Measurements from ENCODE around the gene GAL.

GAL gene

DNA sequence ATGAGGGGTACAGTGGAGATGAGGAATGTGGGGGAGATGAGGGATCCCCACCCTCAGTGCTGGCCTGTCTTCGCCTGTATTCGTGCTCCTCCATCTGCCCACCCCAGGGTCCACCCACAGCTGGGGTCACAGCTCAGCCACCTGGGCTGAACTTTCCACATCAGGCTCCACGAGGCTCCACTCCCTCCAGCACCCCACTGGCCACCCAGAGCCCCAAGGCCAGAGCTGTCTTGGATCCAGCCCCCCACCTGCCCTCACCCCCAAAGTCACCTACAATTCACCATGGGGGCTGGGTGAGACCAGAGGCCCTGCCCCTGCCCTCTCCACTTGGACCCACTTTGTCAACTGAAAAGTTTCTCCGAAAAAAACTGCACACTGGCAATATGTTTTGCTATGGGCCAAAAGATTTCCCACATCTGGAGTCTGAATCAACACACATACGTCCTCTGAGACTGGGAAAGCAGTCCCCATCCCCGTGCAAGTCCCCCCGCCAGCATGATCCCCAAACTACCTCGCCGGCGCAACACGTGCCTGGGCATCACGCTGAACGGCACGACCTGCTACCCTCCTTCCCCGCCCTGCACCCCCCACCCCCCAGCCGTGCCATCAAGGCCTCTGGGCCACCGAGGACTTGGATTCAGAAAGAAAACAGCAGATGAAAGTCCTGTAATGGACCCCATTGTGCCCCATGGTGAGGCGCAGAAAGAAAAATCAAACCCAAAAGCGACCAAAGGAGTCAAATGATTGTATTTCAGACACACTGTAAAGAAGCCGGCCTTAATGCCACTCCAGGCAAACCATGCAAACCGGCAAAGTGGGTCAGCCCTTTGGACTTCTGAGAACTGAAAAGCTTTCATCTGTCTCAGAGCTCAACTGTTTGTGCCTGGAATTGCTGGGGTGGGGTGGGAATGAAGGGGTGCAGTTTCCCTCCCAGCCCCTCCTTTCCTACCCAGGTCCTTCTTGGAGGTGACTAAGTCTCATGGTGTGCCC is 16.5 kb upstream of the GAL start:
- peak; percentile 32 for DNase-seq (ENCODE audit: low spot score)
- no peaks in the 10 kb centered on the region for H3K9me3 ChIP-seq (ENCODE audit: severe bottlenecking)

DNA sequence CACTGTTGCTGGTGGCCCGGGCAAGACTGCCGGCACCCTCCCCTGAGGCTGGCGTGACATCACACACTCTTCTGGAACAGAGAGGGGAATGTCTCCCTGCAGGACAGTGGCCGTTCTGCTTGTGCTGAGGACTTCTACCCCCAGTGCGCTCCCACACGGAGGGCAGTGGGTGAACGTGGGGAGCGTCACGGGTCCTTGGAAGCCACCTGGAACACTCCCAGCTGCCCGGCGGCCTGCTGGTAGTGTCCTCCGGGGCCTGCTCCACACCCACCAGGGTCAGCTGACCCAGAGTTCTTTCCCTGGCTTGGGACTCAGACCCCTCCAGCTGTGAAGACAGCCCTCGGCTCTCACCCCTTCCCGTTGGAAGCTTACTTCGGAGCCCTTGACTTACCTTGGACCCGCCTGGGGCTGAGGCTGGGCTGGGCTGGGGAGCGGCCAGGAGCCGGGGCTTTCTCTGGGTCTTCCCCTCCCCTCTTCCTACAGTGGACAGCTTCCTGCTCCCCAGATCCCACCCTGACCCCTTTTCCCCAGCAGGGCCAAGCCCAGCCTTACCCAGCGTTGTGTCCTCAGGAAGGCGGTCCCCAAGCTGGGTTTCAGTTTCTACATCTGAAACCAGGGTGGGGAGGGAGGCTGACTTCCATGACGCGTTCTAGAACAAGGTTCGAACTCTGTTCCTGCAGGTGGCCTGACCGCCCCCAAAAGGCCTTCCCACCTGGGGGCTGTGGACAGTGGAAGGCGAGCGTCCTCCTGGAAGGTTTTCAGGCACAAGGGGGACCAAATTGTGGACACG is 14.8 kb upstream of the GAL start:
- no peaks in the 10 kb centered on the region for H3K9me3 ChIP-seq (ENCODE audit: severe bottlenecking)
- TF ChIP-seq, protein P1, sequence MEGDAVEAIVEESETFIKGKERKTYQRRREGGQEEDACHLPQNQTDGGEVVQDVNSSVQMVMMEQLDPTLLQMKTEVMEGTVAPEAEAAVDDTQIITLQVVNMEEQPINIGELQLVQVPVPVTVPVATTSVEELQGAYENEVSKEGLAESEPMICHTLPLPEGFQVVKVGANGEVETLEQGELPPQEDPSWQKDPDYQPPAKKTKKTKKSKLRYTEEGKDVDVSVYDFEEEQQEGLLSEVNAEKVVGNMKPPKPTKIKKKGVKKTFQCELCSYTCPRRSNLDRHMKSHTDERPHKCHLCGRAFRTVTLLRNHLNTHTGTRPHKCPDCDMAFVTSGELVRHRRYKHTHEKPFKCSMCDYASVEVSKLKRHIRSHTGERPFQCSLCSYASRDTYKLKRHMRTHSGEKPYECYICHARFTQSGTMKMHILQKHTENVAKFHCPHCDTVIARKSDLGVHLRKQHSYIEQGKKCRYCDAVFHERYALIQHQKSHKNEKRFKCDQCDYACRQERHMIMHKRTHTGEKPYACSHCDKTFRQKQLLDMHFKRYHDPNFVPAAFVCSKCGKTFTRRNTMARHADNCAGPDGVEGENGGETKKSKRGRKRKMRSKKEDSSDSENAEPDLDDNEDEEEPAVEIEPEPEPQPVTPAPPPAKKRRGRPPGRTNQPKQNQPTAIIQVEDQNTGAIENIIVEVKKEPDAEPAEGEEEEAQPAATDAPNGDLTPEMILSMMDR (IDR thresholded peaks at IDR 0.05; ENCODE audit: poor library complexity, severe bottlenecking), result no peak
- no peaks in the 10 kb centered on the region for H3K4me1 ChIP-seq (ENCODE audit: insufficient read depth, poor library complexity, severe bottlenecking)
- H3K36me3 ChIP-seq (ENCODE audit: low read depth), result no peaks in the 10 kb centered on the region
- H3K27me3 ChIP-seq (ENCODE audit: insufficient read depth, poor library complexity, severe bottlenecking), result no peaks in the 10 kb centered on the region
- H3K27ac ChIP-seq (ENCODE audit: poor library complexity, severe bottlenecking), result no peak overlapping the region
- peak; percentile 40 for DNase-seq (ENCODE audit: low spot score)
- ATAC-seq (ENCODE audit: low read depth), result no peak
- no peak overlapping the region for H3K4me3 ChIP-seq (ENCODE audit: severe bottlenecking)

More for the DNA sequence above, 16.5 kb upstream of the GAL start:
- TF ChIP-seq, protein P1 (IDR thresholded peaks at IDR 0.05; ENCODE audit: poor library complexity, severe bottlenecking), result no peak
- ATAC-seq (ENCODE audit: low read depth), result peak; percentile 35; the same call in 1 of the 3 replicates
- H3K4me1 ChIP-seq (ENCODE audit: insufficient read depth, poor library complexity, severe bottlenecking), result no peaks in the 10 kb centered on the region
- no peaks in the 10 kb centered on the region for H3K27me3 ChIP-seq (ENCODE audit: insufficient read depth, poor library complexity, severe bottlenecking)
- no peaks in the 10 kb centered on the region for H3K36me3 ChIP-seq (ENCODE audit: low read depth)
- H3K4me3 ChIP-seq (ENCODE audit: severe bottlenecking), result no peak overlapping the region
- H3K27ac ChIP-seq (ENCODE audit: poor library complexity, severe bottlenecking), result no peak overlapping the region

DNA sequence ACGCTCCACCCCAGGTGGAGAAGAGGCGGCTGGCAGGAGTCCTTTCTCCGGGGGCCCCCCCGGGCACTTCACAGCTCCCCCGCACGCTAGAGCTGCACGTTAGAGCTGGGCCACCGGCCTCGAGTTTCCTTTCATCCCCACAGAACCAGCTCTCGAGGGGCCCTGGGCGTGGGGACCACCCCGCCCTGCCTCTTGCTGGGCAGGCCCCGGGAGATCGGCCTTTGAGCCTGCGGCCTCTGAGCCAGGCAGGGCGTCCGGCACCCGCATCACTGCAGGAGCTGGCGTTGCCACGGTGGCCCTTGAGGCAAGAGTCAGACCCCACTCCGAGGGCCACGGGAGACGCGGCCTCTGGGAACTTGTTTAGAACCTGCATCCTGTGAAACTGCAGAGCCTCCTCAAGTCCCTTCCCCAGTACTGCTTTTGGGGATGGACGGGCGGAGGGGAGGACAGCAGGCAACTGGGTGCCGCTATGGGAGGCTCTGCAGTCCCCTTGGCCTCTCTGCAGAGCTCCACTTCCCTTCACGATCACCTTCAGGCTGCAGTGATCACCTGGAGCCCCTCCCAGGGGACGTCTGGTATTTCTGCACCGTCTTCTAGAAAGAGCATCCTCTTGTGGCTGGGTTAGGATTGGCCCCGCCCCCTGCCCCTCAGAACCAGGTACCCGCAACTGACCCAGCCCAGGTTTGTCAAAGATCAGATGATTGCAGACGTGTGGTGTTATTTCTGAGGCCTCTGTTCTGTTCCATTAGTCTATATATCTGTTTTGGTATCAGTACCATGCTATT is 13.9 kb upstream of the GAL start:
- H3K36me3 ChIP-seq (ENCODE audit: low read depth), result no peaks in the 10 kb centered on the region
- no peak overlapping the region for H3K4me3 ChIP-seq (ENCODE audit: severe bottlenecking)
- no peaks in the 10 kb centered on the region for H3K4me1 ChIP-seq (ENCODE audit: insufficient read depth, poor library complexity, severe bottlenecking)
- no peaks in the 10 kb centered on the region for H3K9me3 ChIP-seq (ENCODE audit: severe bottlenecking)
- TF ChIP-seq, protein P1 (IDR thresholded peaks at IDR 0.05; ENCODE audit: poor library complexity, severe bottlenecking), result no peak
- DNase-seq (ENCODE audit: low spot score), result peak; percentile 38
- H3K27me3 ChIP-seq (ENCODE audit: insufficient read depth, poor library complexity, severe bottlenecking), result no peaks in the 10 kb centered on the region
- no peak overlapping the region for H3K27ac ChIP-seq (ENCODE audit: poor library complexity, severe bottlenecking)
- ATAC-seq (ENCODE audit: low read depth), result no peak

DNA sequence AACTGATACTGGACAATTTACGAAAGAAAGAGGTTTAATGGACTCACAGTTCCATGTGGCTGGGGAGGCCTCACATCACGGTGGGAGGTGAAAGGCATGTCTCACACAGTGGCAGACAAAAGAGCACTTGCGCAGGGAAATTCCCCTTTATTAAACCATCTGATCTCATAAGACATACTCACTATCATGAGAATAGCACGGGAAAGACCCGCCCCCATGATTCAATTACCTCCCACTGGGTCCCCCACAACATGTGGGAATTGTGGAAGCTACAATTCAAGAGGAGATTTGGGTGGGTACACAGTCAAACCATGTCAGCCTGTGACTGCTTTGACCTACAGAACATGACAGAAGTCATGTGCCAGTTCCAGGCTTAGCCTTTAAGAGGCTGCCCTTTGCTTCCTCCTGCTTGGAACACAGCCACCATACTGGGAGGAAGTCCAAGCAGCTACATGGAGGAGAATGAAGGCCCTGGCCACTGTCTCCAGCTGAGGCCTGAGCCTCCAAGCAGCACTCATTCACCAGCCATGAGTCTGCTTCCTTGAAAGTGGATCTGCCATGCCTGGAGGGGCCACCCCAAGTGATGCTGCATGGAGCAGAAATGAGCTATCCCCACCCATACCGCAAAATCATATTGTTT is 10.9 kb upstream of the GAL start:
- DNase-seq (ENCODE audit: low spot score), result no peak
- H3K27ac ChIP-seq (ENCODE audit: poor library complexity, severe bottlenecking), result no peak overlapping the region

More for the DNA sequence above, 10.9 kb upstream of the GAL start:
- Histone ChIP-seq H3K27me3 (ENCODE audit: insufficient read depth, poor library complexity, severe bottlenecking) (no peaks in the 10 kb centered on the region), H3K4me3 (ENCODE audit: severe bottlenecking) (no peak overlapping the region), H3K36me3 (ENCODE audit: low read depth) (no peaks in the 10 kb centered on the region), H3K9me3 (ENCODE audit: severe bottlenecking) (no peaks in the 10 kb centered on the region), H3K4me1 (ENCODE audit: insufficient read depth, poor library complexity, severe bottlenecking) (no peaks in the 10 kb centered on the region)
- ATAC-seq (ENCODE audit: low read depth), result no peak
- TF ChIP-seq, protein P1 (IDR thresholded peaks at IDR 0.05; ENCODE audit: poor library complexity, severe bottlenecking), result no peak
